ENCODE results near the gene FLVCR2.

The FLVCR2 gene

DNA sequence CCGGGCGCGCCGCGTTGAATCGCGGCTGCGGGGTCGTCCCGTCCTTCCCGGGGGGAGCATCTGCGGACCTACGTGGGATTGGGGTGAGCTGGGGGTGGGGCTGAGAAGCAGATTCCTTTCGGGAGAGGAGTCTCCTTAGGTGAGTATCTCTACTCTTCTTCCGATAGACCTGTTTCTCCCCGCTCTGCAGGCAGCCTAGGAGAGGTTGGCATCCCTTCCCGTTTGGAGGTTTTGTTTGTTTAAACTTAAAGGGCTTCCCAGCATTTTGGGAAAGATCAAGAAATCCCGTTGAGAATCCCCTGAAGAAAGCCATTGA is 83.0 kb downstream of the FLVCR2 start (continued):
- TF ChIP-seq, protein P1, sequence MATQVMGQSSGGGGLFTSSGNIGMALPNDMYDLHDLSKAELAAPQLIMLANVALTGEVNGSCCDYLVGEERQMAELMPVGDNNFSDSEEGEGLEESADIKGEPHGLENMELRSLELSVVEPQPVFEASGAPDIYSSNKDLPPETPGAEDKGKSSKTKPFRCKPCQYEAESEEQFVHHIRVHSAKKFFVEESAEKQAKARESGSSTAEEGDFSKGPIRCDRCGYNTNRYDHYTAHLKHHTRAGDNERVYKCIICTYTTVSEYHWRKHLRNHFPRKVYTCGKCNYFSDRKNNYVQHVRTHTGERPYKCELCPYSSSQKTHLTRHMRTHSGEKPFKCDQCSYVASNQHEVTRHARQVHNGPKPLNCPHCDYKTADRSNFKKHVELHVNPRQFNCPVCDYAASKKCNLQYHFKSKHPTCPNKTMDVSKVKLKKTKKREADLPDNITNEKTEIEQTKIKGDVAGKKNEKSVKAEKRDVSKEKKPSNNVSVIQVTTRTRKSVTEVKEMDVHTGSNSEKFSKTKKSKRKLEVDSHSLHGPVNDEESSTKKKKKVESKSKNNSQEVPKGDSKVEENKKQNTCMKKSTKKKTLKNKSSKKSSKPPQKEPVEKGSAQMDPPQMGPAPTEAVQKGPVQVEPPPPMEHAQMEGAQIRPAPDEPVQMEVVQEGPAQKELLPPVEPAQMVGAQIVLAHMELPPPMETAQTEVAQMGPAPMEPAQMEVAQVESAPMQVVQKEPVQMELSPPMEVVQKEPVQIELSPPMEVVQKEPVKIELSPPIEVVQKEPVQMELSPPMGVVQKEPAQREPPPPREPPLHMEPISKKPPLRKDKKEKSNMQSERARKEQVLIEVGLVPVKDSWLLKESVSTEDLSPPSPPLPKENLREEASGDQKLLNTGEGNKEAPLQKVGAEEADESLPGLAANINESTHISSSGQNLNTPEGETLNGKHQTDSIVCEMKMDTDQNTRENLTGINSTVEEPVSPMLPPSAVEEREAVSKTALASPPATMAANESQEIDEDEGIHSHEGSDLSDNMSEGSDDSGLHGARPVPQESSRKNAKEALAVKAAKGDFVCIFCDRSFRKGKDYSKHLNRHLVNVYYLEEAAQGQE (tag by site-specific recombination; IDR thresholded peaks at IDR 0.05): no peak
- TF ChIP-seq GFI1B (tag by site-specific recombination; IDR thresholded peaks at IDR 0.05) (no peak), FEZF1 (tag by site-specific recombination; IDR thresholded peaks at IDR 0.05) (no peak), ZNF335 (tag by site-specific recombination; conservative IDR thresholded peaks at IDR 0.05) (peak; percentile 70; the same call in 1 of the 2 replicates), ZNF394 (tag by site-specific recombination; IDR thresholded peaks at IDR 0.05; ENCODE audit: borderline replicate concordance) (no peak; the same call in 1 of the 2 replicates), ZFP37 (tag by site-specific recombination; IDR thresholded peaks at IDR 0.05) (0 out of 2 replicates have a peak, but pooled peaks have one; percentile 59), ZNF585B (tag by site-specific recombination; IDR thresholded peaks at IDR 0.05) (no peak)
- TF ChIP-seq, protein P2, sequence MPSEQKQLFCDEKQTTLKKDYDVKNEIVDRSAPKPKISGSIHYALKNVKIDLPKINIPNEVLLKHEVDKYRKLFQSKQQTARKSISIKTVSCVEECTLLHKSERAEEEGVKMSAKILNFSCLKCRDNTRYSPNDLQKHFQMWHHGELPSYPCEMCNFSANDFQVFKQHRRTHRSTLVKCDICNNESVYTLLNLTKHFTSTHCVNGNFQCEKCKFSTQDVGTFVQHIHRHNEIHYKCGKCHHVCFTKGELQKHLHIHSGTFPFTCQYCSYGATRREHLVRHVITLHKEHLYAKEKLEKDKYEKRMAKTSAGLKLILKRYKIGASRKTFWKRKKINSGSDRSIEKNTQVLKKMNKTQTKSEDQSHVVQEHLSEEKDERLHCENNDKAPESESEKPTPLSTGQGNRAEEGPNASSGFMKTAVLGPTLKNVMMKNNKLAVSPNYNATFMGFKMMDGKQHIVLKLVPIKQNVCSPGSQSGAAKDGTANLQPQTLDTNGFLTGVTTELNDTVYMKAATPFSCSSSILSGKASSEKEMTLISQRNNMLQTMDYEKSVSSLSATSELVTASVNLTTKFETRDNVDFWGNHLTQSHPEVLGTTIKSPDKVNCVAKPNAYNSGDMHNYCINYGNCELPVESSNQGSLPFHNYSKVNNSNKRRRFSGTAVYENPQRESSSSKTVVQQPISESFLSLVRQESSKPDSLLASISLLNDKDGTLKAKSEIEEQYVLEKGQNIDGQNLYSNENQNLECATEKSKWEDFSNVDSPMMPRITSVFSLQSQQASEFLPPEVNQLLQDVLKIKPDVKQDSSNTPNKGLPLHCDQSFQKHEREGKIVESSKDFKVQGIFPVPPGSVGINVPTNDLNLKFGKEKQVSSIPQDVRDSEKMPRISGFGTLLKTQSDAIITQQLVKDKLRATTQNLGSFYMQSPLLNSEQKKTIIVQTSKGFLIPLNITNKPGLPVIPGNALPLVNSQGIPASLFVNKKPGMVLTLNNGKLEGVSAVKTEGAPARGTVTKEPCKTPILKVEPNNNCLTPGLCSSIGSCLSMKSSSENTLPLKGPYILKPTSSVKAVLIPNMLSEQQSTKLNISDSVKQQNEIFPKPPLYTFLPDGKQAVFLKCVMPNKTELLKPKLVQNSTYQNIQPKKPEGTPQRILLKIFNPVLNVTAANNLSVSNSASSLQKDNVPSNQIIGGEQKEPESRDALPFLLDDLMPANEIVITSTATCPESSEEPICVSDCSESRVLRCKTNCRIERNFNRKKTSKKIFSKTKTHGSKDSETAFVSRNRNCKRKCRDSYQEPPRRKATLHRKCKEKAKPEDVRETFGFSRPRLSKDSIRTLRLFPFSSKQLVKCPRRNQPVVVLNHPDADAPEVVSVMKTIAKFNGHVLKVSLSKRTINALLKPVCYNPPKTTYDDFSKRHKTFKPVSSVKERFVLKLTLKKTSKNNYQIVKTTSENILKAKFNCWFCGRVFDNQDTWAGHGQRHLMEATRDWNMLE (tag by site-specific recombination; conservative IDR thresholded peaks at IDR 0.05; ENCODE audit: low read depth): no peak

GRCh38 chr14:75662966-75663365 is 84.5 kb downstream of the FLVCR2 start:
- Histone ChIP-seq H3K4me1 (ENCODE audit: control insufficient read depth, insufficient read depth, low read length) (peaks cover 3% of the 10 kb centered on the region; the same call in 1 of the 2 replicates), H3K27ac (ENCODE audit: extremely low read depth, low read depth, low read length) (no peak overlapping the region), H3K4me3 (ENCODE audit: low read depth, low read length) (no peak overlapping the region), H3K36me3 (ENCODE audit: control insufficient read depth in 2 of 2, insufficient read depth in 1 of 2, low read length in 2 of 2) (peaks cover 14 to 23% of the 10 kb centered on the region in 2 experiments), H3K9me3 (ENCODE audit: control insufficient read depth, insufficient read depth, low read depth, low read length) (no peaks in the 10 kb centered on the region)
- ChIA-PET POLR2A (no interaction called here), CTCF (interaction anchor here (1.1 to 1.7 kb wide), 3 partner anchors 9 to 85 kb away, joined by 3 to 7 read pairs (median 4); no protein-coding TSS in a partner anchor)
- TF ChIP-seq ZNF768 (tag by site-specific recombination; IDR thresholded peaks at IDR 0.05) (no peak), TCF7L2 (IDR thresholded peaks at IDR 0.05; ENCODE audit: borderline replicate concordance, low read depth, low read length) (no peak), ZNF214 (tag by site-specific recombination; IDR thresholded peaks at IDR 0.05; ENCODE audit: borderline replicate concordance) (no peak), RBAK (tag by site-specific recombination; IDR thresholded peaks at IDR 0.05) (no peak), ZNF792 (tag by site-specific recombination; IDR thresholded peaks at IDR 0.05) (no peak), ZNF624 (tag by site-specific recombination; IDR thresholded peaks at IDR 0.05) (no peak), ZNF202 (tag by site-specific recombination; IDR thresholded peaks at IDR 0.05; ENCODE audit: borderline replicate concordance) (no peak), OVOL3 (tag by site-specific recombination; IDR thresholded peaks at IDR 0.05) (no peak), ZNF747 (tag by site-specific recombination; IDR thresholded peaks at IDR 0.05) (no peak)

All from HEK293 (cell line).